K562 (cell line): ENCODE measurements around the gene TCFL5. TPM values are rescaled to one million over a fixed set of nuclear protein-coding genes. Genes with fewer than 3 reads are reported as not detected.

Experiments
- CSDE1 ChIP-seq, 2 experiments: fragments of 450-650 bp; IDR thresholded peaks; 2 replicates each; pipeline ENCODE4 v1.6.1; 2016; ENCODE audit warnings: mild to moderate bottlenecking in 1 of 2
- ELF4 ChIP-seq: fragments of 450-650 bp; formaldehyde crosslinking; IDR thresholded peaks from 2 replicates; pipeline ENCODE4 v1.4.0; 2022; ENCODE audit warnings: missing genetic modification characterization
- EP400 ChIP-seq: fragments of 450-650 bp; IDR thresholded peaks from 2 replicates; pipeline ENCODE4 v1.6.1; 2017; ENCODE audit warnings: antibody characterized with exemption, mild to moderate bottlenecking, moderate library complexity
- GATA2 ChIP-seq: sonication (generic); formaldehyde crosslinking; IDR thresholded peaks from 2 replicates; pipeline ENCODE4 v1.4.0; 2020; ENCODE audit warnings: mild to moderate bottlenecking, missing genetic modification reagents
- HEY1 ChIP-seq: fragments of 250-450 bp; sonication (Bioruptor Pico); IDR thresholded peaks from 2 replicates; pipeline ENCODE4 v1.5.0; 2020; ENCODE audit warnings: mild to moderate bottlenecking, moderate library complexity, borderline replicate concordance
- MED1 ChIP-seq: sonication (generic); formaldehyde crosslinking; IDR thresholded peaks from 2 replicates; pipeline ENCODE4 v1.8.1; 2023; ENCODE audit warnings: missing genetic modification reagents, borderline replicate concordance
- MYC ChIP-seq, 2 experiments: fragments of 250-450 bp in 1 of 2; sonication (Bioruptor Pico) in 1 of 2; IDR thresholded peaks; 2 replicates each; pipeline versions ENCODE4 v1.5.1 to v1.6.1; 2012 to 2021; ENCODE audit warnings: low read depth in 2 of 2, borderline replicate concordance in 1 of 2, improper control_type of control experiment in 1 of 2, low read length in 1 of 2, mild to moderate bottlenecking in 1 of 2, moderate library complexity in 1 of 2
- PTTG1 ChIP-seq: fragments of 450-650 bp; IDR thresholded peaks from 2 replicates; pipeline ENCODE4 v1.6.1; 2016; ENCODE audit warnings: low read depth, mild to moderate bottlenecking, missing genetic modification characterization, missing compliant biosample characterization
- TAF15 ChIP-seq: fragments of 200-400 bp; formaldehyde crosslinking; IDR thresholded peaks from 2 replicates; pipeline ENCODE4 v1.6.1; 2017; ENCODE audit warnings: mild to moderate bottlenecking, low read depth, low read length, moderate library complexity
- TGIF2 ChIP-seq: sonication (generic); formaldehyde crosslinking; IDR thresholded peaks from 2 replicates; pipeline ENCODE4 v1.8.1; 2022; ENCODE audit warnings: mild to moderate bottlenecking, missing genetic modification reagents, moderate library complexity
- ZC3H11A ChIP-seq: IDR thresholded peaks from 2 replicates; pipeline ENCODE4 v1.6.1; 2012; ENCODE audit warnings: low read depth, low read length, improper control_type of control experiment
- ZNF280A ChIP-seq: fragments of 450-650 bp; IDR thresholded peaks from 2 replicates; pipeline ENCODE4 v1.6.1; 2018; ENCODE audit warnings: mild to moderate bottlenecking, low read depth; ENCODE audit not compliant: partially characterized antibody
- polyA plus RNA-seq, 8 experiments: library from polyadenylated mRNA; depleted of rRNA in 4 of 8; stranded (reverse) in 5 of 8; unstranded in 3 of 8; fragments of >200 nt; fragmentation: Nextera tagmentation in 2 of 8; fragmentation: Illumina TruSeq in 1 of 8; extraction: Ambion mirVana in 2 of 8; extraction: Trizol in 1 of 8; gene quantifications; 2 replicates each; pipeline versions ENCODE4 v1.2.1 to v1.2.3, GENCODE V29; 2011 to 2014; ENCODE audit warnings: inconsistent platforms in 1 of 8, missing spikeins in 1 of 8
- total RNA-seq, 7 experiments: library from RNA; depleted of rRNA in 6 of 7; stranded (reverse); fragments of >200 nt in 6 of 7; fragmentation: Illumina TruSeq in 2 of 7; extraction: Trizol in 2 of 7; gene quantifications; 2 replicates each; pipeline versions ENCODE4 v1.2.1 to v1.2.3, GENCODE V29; 2011 to 2021; ENCODE audit warnings: low replicate concordance in 1 of 7
- TF ChIP-seq, protein P1 (sequence below): sonication (generic); formaldehyde crosslinking; IDR thresholded peaks from 2 replicates; pipeline ENCODE4 v1.8.1; 2023; ENCODE audit warnings: missing genetic modification reagents, mild to moderate bottlenecking, borderline replicate concordance
- TF ChIP-seq, protein P2 (sequence below): fragments of 200-800 bp; sonication (Bioruptor generic); IDR thresholded peaks from 2 replicates; pipeline ENCODE4 v1.6.1; 2017; ENCODE audit warnings: missing genetic modification characterization, missing compliant biosample characterization
- TF ChIP-seq, protein P3 (sequence below), 3 experiments: IDR thresholded peaks in 2 of 3; conservative IDR thresholded peaks in 1 of 3; 2 replicates each; pipeline ENCODE4 v1.5.1; 2011 to 2012; ENCODE audit warnings: low read length in 3 of 3, mild to moderate bottlenecking in 3 of 3, control low read depth in 2 of 3, improper control_type of control experiment in 1 of 3, inconsistent platforms in 1 of 3, low read depth in 1 of 3, mixed read lengths in 1 of 3, moderate library complexity in 1 of 3; ENCODE audit not compliant: insufficient read depth in 2 of 3

The TCFL5 gene
- total and polyA plus RNA-seq, 9 of the 15 experiments (the other 6 are each of a cell fraction or from before 2014, with no cell fraction given), result 1.00 to 12.6 (median 9.1) TPM

- TF ChIP-seq EP400 (peak; percentile 26; the same call in 1 of the 2 replicates), CSDE1 (IDR thresholded peaks at IDR 0.05) (no peak), MED1 (CRISPR knock-in tag) (no peak), TGIF2 (no peak), PTTG1 (tag) (no peak), HEY1 (CRISPR knock-in tag) (no peak), MYC (IDR thresholded peaks at IDR 0.05; ENCODE audit: low read depth, low read length) (0 out of 2 replicates have a peak, but pooled peaks have one; percentile 36), MYC (CRISPR knock-in tag; IDR thresholded peaks at IDR 0.05; ENCODE audit: borderline replicate concordance, low read depth) (no peak), ZNF280A (no peak), ELF4 (CRISPR knock-in tag) (no peak), GATA2 (no peak), ZC3H11A (no peak), TAF15 (no peak)
- TF ChIP-seq, protein P1, sequence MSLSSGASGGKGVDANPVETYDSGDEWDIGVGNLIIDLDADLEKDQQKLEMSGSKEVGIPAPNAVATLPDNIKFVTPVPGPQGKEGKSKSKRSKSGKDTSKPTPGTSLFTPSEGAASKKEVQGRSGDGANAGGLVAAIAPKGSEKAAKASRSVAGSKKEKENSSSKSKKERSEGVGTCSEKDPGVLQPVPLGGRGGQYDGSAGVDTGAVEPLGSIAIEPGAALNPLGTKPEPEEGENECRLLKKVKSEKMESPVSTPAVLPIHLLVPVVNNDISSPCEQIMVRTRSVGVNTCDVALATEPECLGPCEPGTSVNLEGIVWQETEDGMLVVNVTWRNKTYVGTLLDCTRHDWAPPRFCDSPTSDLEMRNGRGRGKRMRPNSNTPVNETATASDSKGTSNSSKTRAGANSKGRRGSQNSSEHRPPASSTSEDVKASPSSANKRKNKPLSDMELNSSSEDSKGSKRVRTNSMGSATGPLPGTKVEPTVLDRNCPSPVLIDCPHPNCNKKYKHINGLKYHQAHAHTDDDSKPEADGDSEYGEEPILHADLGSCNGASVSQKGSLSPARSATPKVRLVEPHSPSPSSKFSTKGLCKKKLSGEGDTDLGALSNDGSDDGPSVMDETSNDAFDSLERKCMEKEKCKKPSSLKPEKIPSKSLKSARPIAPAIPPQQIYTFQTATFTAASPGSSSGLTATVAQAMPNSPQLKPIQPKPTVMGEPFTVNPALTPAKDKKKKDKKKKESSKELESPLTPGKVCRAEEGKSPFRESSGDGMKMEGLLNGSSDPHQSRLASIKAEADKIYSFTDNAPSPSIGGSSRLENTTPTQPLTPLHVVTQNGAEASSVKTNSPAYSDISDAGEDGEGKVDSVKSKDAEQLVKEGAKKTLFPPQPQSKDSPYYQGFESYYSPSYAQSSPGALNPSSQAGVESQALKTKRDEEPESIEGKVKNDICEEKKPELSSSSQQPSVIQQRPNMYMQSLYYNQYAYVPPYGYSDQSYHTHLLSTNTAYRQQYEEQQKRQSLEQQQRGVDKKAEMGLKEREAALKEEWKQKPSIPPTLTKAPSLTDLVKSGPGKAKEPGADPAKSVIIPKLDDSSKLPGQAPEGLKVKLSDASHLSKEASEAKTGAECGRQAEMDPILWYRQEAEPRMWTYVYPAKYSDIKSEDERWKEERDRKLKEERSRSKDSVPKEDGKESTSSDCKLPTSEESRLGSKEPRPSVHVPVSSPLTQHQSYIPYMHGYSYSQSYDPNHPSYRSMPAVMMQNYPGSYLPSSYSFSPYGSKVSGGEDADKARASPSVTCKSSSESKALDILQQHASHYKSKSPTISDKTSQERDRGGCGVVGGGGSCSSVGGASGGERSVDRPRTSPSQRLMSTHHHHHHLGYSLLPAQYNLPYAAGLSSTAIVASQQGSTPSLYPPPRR, result no peak
- TF ChIP-seq, protein P2, sequence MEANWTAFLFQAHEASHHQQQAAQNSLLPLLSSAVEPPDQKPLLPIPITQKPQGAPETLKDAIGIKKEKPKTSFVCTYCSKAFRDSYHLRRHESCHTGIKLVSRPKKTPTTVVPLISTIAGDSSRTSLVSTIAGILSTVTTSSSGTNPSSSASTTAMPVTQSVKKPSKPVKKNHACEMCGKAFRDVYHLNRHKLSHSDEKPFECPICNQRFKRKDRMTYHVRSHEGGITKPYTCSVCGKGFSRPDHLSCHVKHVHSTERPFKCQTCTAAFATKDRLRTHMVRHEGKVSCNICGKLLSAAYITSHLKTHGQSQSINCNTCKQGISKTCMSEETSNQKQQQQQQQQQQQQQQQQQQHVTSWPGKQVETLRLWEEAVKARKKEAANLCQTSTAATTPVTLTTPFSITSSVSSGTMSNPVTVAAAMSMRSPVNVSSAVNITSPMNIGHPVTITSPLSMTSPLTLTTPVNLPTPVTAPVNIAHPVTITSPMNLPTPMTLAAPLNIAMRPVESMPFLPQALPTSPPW (CRISPR knock-in tag), result peak; percentile 46; the same call in 1 of the 2 replicates
- TF ChIP-seq, protein P3, sequence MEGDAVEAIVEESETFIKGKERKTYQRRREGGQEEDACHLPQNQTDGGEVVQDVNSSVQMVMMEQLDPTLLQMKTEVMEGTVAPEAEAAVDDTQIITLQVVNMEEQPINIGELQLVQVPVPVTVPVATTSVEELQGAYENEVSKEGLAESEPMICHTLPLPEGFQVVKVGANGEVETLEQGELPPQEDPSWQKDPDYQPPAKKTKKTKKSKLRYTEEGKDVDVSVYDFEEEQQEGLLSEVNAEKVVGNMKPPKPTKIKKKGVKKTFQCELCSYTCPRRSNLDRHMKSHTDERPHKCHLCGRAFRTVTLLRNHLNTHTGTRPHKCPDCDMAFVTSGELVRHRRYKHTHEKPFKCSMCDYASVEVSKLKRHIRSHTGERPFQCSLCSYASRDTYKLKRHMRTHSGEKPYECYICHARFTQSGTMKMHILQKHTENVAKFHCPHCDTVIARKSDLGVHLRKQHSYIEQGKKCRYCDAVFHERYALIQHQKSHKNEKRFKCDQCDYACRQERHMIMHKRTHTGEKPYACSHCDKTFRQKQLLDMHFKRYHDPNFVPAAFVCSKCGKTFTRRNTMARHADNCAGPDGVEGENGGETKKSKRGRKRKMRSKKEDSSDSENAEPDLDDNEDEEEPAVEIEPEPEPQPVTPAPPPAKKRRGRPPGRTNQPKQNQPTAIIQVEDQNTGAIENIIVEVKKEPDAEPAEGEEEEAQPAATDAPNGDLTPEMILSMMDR (IDR thresholded peaks at IDR 0.05 in 2 of 3, conservative IDR thresholded peaks at IDR 0.05 in 1 of 3; ENCODE audit: insufficient read depth in 2 of 3, low read depth in 1 of 3, low read length in 3 of 3), result peak; percentile 97 to 98 (median 98)
These were observed 70.1 kb downstream of the TCFL5 start (continued) for GRCh38 chr20:62791301-62792181.
